H9 (cell line): ENCODE results near the gene ZCCHC8. TPM values are rescaled to one million over a fixed set of nuclear protein-coding genes. Genes with fewer than 3 reads are reported as not detected.
A peak's percentile ranks its signal among the peaks of the same experiment; 100 is the strongest.

Experiments
- DNase-seq: peaks from one replicate; pipeline ENCODE4 v3.0.0-alpha.2; 2017
- H2AFZ ChIP-seq: one replicate; pipeline ENCODE4 v1.6.1; 2013; ENCODE audit warnings: mild to moderate bottlenecking, low read length, control low read depth, moderate library complexity
- H2AK5ac ChIP-seq: 2 replicates; pipeline ENCODE4 v1.6.1; 2013; ENCODE audit warnings: low read length, control low read depth, mixed read lengths; ENCODE audit not compliant: insufficient read length
- H2BK120ac ChIP-seq: one replicate; pipeline ENCODE4 v1.6.1; 2013; ENCODE audit warnings: low read depth, mild to moderate bottlenecking, low read length, control low read depth, inconsistent platforms; ENCODE audit not compliant: poor library complexity, severe bottlenecking
- H2BK12ac ChIP-seq: 2 replicates; pipeline ENCODE4 v1.6.1; 2013; ENCODE audit warnings: low read length, control low read depth, mixed read lengths, low read depth; ENCODE audit not compliant: insufficient read length
- H2BK15ac ChIP-seq: 2 replicates; pipeline ENCODE4 v1.6.1; 2013; ENCODE audit warnings: low read depth, low read length, control low read depth
- H2BK20ac ChIP-seq: one replicate; pipeline ENCODE4 v1.6.1; 2013; ENCODE audit warnings: low read depth, mild to moderate bottlenecking, low read length, control low read depth, inconsistent platforms; ENCODE audit not compliant: poor library complexity, severe bottlenecking
- H2BK5ac ChIP-seq: 2 replicates; pipeline ENCODE4 v1.6.1; 2013; ENCODE audit warnings: low read length, control low read depth, mixed read lengths; ENCODE audit not compliant: insufficient read length
- H3K14ac ChIP-seq: 2 replicates; pipeline ENCODE4 v1.6.1; 2013; ENCODE audit warnings: low read length, control low read depth; ENCODE audit not compliant: insufficient read depth
- H3K18ac ChIP-seq: 2 replicates; pipeline ENCODE4 v1.6.1; 2013; ENCODE audit warnings: low read depth, mild to moderate bottlenecking, mixed read lengths, low read length, control low read depth; ENCODE audit not compliant: insufficient read length
- H3K23ac ChIP-seq: 2 replicates; pipeline ENCODE4 v1.6.1; 2013; ENCODE audit warnings: low read length, control low read depth, mixed read lengths, low read depth; ENCODE audit not compliant: insufficient read length
- H3K23me2 ChIP-seq: 2 replicates; pipeline ENCODE4 v1.6.1; 2013; ENCODE audit warnings: low read depth, mild to moderate bottlenecking, mixed read lengths, low read length, control low read depth; ENCODE audit not compliant: insufficient read length, poor library complexity, severe bottlenecking
- H3K27ac ChIP-seq: 2 replicates; pipeline ENCODE4 v1.5.1; 2013; ENCODE audit warnings: low read length, control low read depth, mixed read lengths, low read depth; ENCODE audit not compliant: insufficient read length
- H3K27me3 ChIP-seq: 2 replicates; pipeline ENCODE4 v1.6.1; 2013; ENCODE audit warnings: low read length, control low read depth, inconsistent platforms; ENCODE audit not compliant: insufficient read depth
- H3K4ac ChIP-seq: 2 replicates; pipeline ENCODE4 v1.6.1; 2013; ENCODE audit warnings: low read depth, mild to moderate bottlenecking, control low read depth, inconsistent platforms, low read length, moderate library complexity
- H3K4me1 ChIP-seq: 2 replicates; pipeline ENCODE4 v1.6.1; 2013; ENCODE audit warnings: low read length, control low read depth, inconsistent platforms; ENCODE audit not compliant: insufficient read depth
- H3K4me2 ChIP-seq: 2 replicates; pipeline ENCODE4 v1.6.1; 2013; ENCODE audit warnings: low read length, control low read depth, mixed read lengths; ENCODE audit not compliant: insufficient read length, insufficient read depth
- H3K56ac ChIP-seq: 2 replicates; pipeline ENCODE4 v1.6.1; 2013; ENCODE audit warnings: low read depth, mild to moderate bottlenecking, mixed read lengths, low read length, control low read depth; ENCODE audit not compliant: insufficient read length
- H3K79me1 ChIP-seq: 2 replicates; pipeline ENCODE4 v1.6.1; 2013; ENCODE audit warnings: low read depth, mild to moderate bottlenecking, moderate library complexity, low read length, control low read depth, inconsistent platforms; ENCODE audit not compliant: insufficient read depth, poor library complexity, severe bottlenecking
- H3K79me2 ChIP-seq: 2 replicates; pipeline ENCODE4 v1.6.1; 2013; ENCODE audit warnings: low read length, control low read depth, inconsistent platforms; ENCODE audit not compliant: insufficient read depth
- H3K9ac ChIP-seq: 2 replicates; pipeline ENCODE4 v1.6.1; 2013; ENCODE audit warnings: low read length, control low read depth, mixed read lengths; ENCODE audit not compliant: insufficient read length; ENCODE audit errors: extremely low read depth
- H3K9me3 ChIP-seq: one replicate; pipeline ENCODE4 v1.6.1; 2013; ENCODE audit warnings: low read depth, low read length, inconsistent platforms; ENCODE audit not compliant: control insufficient read depth
- H3T11ph ChIP-seq: one replicate; pipeline ENCODE4 v1.6.1; 2013; ENCODE audit warnings: mild to moderate bottlenecking, low read length, control low read depth, inconsistent platforms
- H4K20me1 ChIP-seq: one replicate; pipeline ENCODE4 v1.6.1; 2013; ENCODE audit not compliant: control insufficient read depth, insufficient read length, insufficient read depth
- H4K5ac ChIP-seq: 2 replicates; pipeline ENCODE4 v1.6.1; 2013; ENCODE audit warnings: low read depth, mild to moderate bottlenecking, mixed read lengths, low read length, control low read depth; ENCODE audit not compliant: insufficient read length
- H4K8ac ChIP-seq: replicated peaks from 2 replicates; pipeline ENCODE4 v1.6.1; 2013; ENCODE audit warnings: low read length, control low read depth, mixed read lengths, low read depth; ENCODE audit not compliant: insufficient read length
- H4K91ac ChIP-seq: 2 replicates; pipeline ENCODE4 v1.6.1; 2013; ENCODE audit warnings: low read depth, mild to moderate bottlenecking, moderate library complexity, mixed read lengths, low read length, control low read depth; ENCODE audit not compliant: insufficient read length
- H3K27ac Mint-ChIP-seq, 3 experiments: 2 replicates in 2 of 3; 3 replicates in 1 of 3; pipeline ENCODE4 v1.8.0; 2020 to 2021; ENCODE audit warnings: mixed read lengths in 3 of 3, mild to moderate bottlenecking in 1 of 3, moderate library complexity in 1 of 3
- H3K27me3 Mint-ChIP-seq: 2 replicates; pipeline ENCODE4 v1.8.0; 2021; ENCODE audit warnings: low read depth, mild to moderate bottlenecking, moderate library complexity, mixed read lengths
- H3K36me3 Mint-ChIP-seq, 3 experiments: 2 replicates in 2 of 3; 3 replicates in 1 of 3; pipeline ENCODE4 v1.8.0; 2020 to 2021; ENCODE audit warnings: low read depth in 3 of 3, mixed read lengths in 3 of 3; ENCODE audit not compliant: insufficient read depth in 1 of 3
- H3K4me1 Mint-ChIP-seq, 2 experiments: 2 replicates each; pipeline ENCODE4 v1.8.0; 2020; ENCODE audit warnings: mixed read lengths in 2 of 2
- H3K4me3 Mint-ChIP-seq, 2 experiments: 2 replicates in 1 of 2; 3 replicates in 1 of 2; pipeline ENCODE4 v1.8.0; 2020 to 2021; ENCODE audit warnings: mild to moderate bottlenecking in 2 of 2, mixed read lengths in 2 of 2, moderate library complexity in 1 of 2
- H3K9me3 Mint-ChIP-seq, 2 experiments: 2 replicates in 1 of 2; 3 replicates in 1 of 2; pipeline ENCODE4 v1.8.0; 2020; ENCODE audit warnings: mild to moderate bottlenecking in 2 of 2, mixed read lengths in 2 of 2, moderate library complexity in 1 of 2
- CTCF ChIP-seq: fragments of 200-600 bp; sonication (generic); conservative IDR thresholded peaks from 3 replicates; pipeline ENCODE4 v1.8.0; 2021; ENCODE audit warnings: antibody characterized with exemption, mild to moderate bottlenecking
- WGBS: extraction: QIAGEN DNeasy Blood & Tissue Kit; methylation state at CpG from one replicate; pipeline ENCODE4 v1.1.7; 2013; ENCODE audit warnings: missing lambda C conversion rate, low lambda C conversion rate, mixed read lengths; ENCODE audit not compliant: insufficient read length; ENCODE audit errors: extremely low coverage; 5-methylcytosine and 5-hydroxymethylcytosine counted together
- total RNA-seq: library from RNA; stranded (reverse); gene quantifications from 2 replicates; pipeline ENCODE4 v1.2.1, GENCODE V29; 2021

The ZCCHC8 gene
- total RNA-seq, 1 experiment from 2014 or later = 37.3 TPM

GRCh38 chr12:122503783-122504590 lies 3.3 kb upstream of the ZCCHC8 start:
- H3K79me2 ChIP-seq = no peaks in the 10 kb centered on the region; the same call in 1 of the 2 replicates
- H3K79me1 ChIP-seq = no peaks in the 10 kb centered on the region
- no peaks in the 10 kb centered on the region for H3K4me1 ChIP-seq
- H3K4me2 ChIP-seq = no peak overlapping the region
- H3K14ac ChIP-seq = no peak overlapping the region
- H3K23ac ChIP-seq = no peak overlapping the region
- H4K8ac ChIP-seq = no peak overlapping the region
- no peak overlapping the region for H3K56ac ChIP-seq
- no peaks in the 10 kb centered on the region for H4K20me1 ChIP-seq
- H2BK12ac ChIP-seq = no peak overlapping the region
- no peaks in the 10 kb centered on the region; a peak in 1 of 5 replicates for H3K9me3 Mint-ChIP-seq
- no peak overlapping the region for H3K27ac ChIP-seq
- peaks cover 6 to 10% of the 10 kb centered on the region in 2 experiments for H3K4me1 Mint-ChIP-seq
- H3K4ac ChIP-seq = no peak overlapping the region
- H2AFZ ChIP-seq = no peak overlapping the region
- no peak overlapping the region for H2BK120ac ChIP-seq
- H4K91ac ChIP-seq = no peak overlapping the region
- no peak overlapping the region for H3T11ph ChIP-seq
- peaks cover 34 to 64% (median 52%) of the 10 kb centered on the region in 3 experiments for H3K36me3 Mint-ChIP-seq
- H3K23me2 ChIP-seq = no peaks in the 10 kb centered on the region
- no peak for DNase-seq
- no peak for TF ChIP-seq CTCF
- no peak overlapping the region for H2BK15ac ChIP-seq
- H2BK5ac ChIP-seq = no peak overlapping the region
- no peak overlapping the region for H3K18ac ChIP-seq
- peak overlapping the region in 1 of 3 experiments; percentile 85; a peak in 1 of 7 replicates for H3K27ac Mint-ChIP-seq
- no peak overlapping the region for H3K4me3 Mint-ChIP-seq
- no CpG with 5 or more reads among the region's 6 CpGs for WGBS
- H2AK5ac ChIP-seq = no peak overlapping the region
- no peak overlapping the region for H3K9ac ChIP-seq
- H2BK20ac ChIP-seq = no peak overlapping the region
- H3K27me3 Mint-ChIP-seq = no peaks in the 10 kb centered on the region; the same call in 1 of the 2 replicates
- H4K5ac ChIP-seq = no peak overlapping the region
- no peaks in the 10 kb centered on the region for H3K9me3 ChIP-seq
- no peaks in the 10 kb centered on the region for H3K27me3 ChIP-seq
